Measurements from ENCODE around the gene SUPV3L1. TPM values are rescaled to one million over a fixed set of nuclear protein-coding genes. Genes with fewer than 3 reads are reported as not detected.

SUPV3L1 gene
- total RNA-seq, 1 experiment from 2014 or later = 117 TPM

GRCh38 chr10:69217119-69217754 lies 37.2 kb downstream of the SUPV3L1 start:
- H3K4me2 ChIP-seq (ENCODE audit: low read length) = no peak overlapping the region
- no peak for TF ChIP-seq EZH2 (IDR thresholded peaks at IDR 0.05; ENCODE audit: low read length, unreplicated experiment)
- TF ChIP-seq, protein P1, sequence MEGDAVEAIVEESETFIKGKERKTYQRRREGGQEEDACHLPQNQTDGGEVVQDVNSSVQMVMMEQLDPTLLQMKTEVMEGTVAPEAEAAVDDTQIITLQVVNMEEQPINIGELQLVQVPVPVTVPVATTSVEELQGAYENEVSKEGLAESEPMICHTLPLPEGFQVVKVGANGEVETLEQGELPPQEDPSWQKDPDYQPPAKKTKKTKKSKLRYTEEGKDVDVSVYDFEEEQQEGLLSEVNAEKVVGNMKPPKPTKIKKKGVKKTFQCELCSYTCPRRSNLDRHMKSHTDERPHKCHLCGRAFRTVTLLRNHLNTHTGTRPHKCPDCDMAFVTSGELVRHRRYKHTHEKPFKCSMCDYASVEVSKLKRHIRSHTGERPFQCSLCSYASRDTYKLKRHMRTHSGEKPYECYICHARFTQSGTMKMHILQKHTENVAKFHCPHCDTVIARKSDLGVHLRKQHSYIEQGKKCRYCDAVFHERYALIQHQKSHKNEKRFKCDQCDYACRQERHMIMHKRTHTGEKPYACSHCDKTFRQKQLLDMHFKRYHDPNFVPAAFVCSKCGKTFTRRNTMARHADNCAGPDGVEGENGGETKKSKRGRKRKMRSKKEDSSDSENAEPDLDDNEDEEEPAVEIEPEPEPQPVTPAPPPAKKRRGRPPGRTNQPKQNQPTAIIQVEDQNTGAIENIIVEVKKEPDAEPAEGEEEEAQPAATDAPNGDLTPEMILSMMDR (conservative IDR thresholded peaks at IDR 0.05; ENCODE audit: low read depth, low read length) = no peak
- no peak for TF ChIP-seq EZH2phosphoT487 (IDR thresholded peaks at IDR 0.05; ENCODE audit: borderline replicate concordance, low read length)
- ChIA-PET CTCF (interaction anchor here (0.9 to 1.2 kb wide), 2 partner anchors 15 to 175 kb away, joined by 4 to 5 read pairs; no protein-coding TSS in a partner anchor), POLR2A (ENCODE audit: unreplicated experiment) (no interaction called here)
- H3K27me3 ChIP-seq (ENCODE audit: low read length) = no peaks in the 10 kb centered on the region
- H3K27ac ChIP-seq (ENCODE audit: low read length) = no peak overlapping the region
- DNase-seq = peak; percentile 68
- H3F3A ChIP-seq (ENCODE audit: low read length, unreplicated experiment) = no peaks in the 10 kb centered on the region
- peak overlapping the region; percentile 3; the same call in 1 of the 2 replicates for H2AFZ ChIP-seq (ENCODE audit: low read length)
- H4K20me1 ChIP-seq (ENCODE audit: low read length) = no peaks in the 10 kb centered on the region
- intact Hi-C loops (cut with micrococcal nuclease) = no loop called here
- H3K4me1 ChIP-seq (ENCODE audit: insufficient read depth, low read length) = peaks cover 17% of the 10 kb centered on the region
- H3K9me2 ChIP-seq (replicated peaks; ENCODE audit: low read length) = no peaks in the 10 kb centered on the region
- H3K9me3 ChIP-seq (ENCODE audit: low read length) = no peaks in the 10 kb centered on the region
- ATAC-seq = peak; percentile 82
- H3K9ac ChIP-seq (ENCODE audit: low read length) = no peak overlapping the region
- BruUV-seq (replicated peaks) = no TSS peak
- H3K79me2 ChIP-seq (ENCODE audit: low read length) = no peaks in the 10 kb centered on the region
- H3K36me3 ChIP-seq (ENCODE audit: low read depth, low read length) = no peaks in the 10 kb centered on the region
- no peak overlapping the region for H3K4me3 ChIP-seq (ENCODE audit: low read length)

- no TSS peak for BruUV-seq (replicated peaks)
- intact Hi-C loops (cut with micrococcal nuclease) = no loop called here
- Histone ChIP-seq H3K36me3 (ENCODE audit: low read depth, low read length) (no peaks in the 10 kb centered on the region), H3K4me3 (ENCODE audit: low read length) (no peak overlapping the region), H3K79me2 (ENCODE audit: low read length) (no peaks in the 10 kb centered on the region), H2AFZ (ENCODE audit: low read length) (no peak overlapping the region), H3K27me3 (ENCODE audit: low read length) (no peaks in the 10 kb centered on the region), H4K20me1 (ENCODE audit: low read length) (no peaks in the 10 kb centered on the region), H3K9me2 (replicated peaks; ENCODE audit: low read length) (no peaks in the 10 kb centered on the region), H3K4me1 (ENCODE audit: insufficient read depth, low read length) (peaks cover 28% of the 10 kb centered on the region), H3F3A (ENCODE audit: low read length, unreplicated experiment) (no peaks in the 10 kb centered on the region), H3K4me2 (ENCODE audit: low read length) (no peak overlapping the region), H3K9ac (ENCODE audit: low read length) (no peak overlapping the region), H3K27ac (ENCODE audit: low read length) (no peak overlapping the region), H3K9me3 (ENCODE audit: low read length) (no peaks in the 10 kb centered on the region)
- CTCF ChIA-PET = no interaction called here
- POLR2A ChIA-PET (ENCODE audit: unreplicated experiment) = no interaction called here
- ATAC-seq = no peak
- TF ChIP-seq EZH2 (IDR thresholded peaks at IDR 0.05; ENCODE audit: low read length, unreplicated experiment) (no peak), EZH2phosphoT487 (IDR thresholded peaks at IDR 0.05; ENCODE audit: borderline replicate concordance, low read length) (no peak)
- TF ChIP-seq, protein P1 (conservative IDR thresholded peaks at IDR 0.05; ENCODE audit: low read depth, low read length) = no peak
- peak; percentile 45 for DNase-seq
Observed at GRCh38 chr10:69218831-69219230, 38.8 kb downstream of the SUPV3L1 start.

DNA sequence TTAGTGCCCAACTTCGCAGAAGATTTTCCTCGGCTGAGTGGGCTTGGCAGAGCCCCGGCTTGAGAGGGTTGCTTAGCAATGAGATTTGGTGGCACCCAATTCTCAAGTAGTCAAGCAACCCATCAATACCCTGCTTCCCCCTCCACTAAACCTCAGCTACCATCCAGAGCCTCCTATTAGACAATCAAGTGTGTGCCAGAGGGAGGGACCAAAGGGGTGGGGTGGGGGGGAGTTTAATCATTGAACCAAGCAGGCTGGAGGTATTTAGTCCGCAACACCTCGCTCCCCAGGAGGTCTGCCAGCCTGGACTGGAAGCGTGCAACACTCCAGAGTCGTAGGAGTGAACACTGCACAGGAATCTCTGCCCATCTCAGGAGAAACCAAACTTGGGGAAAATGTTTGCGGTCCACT lies 40.0 kb downstream of the SUPV3L1 start, which contains the start of gene HKDC1:
Gene HKDC1 (plus strand): TSS at position 292 of the 411 bp plus-strand sequence. CDS start 104 bp downstream, at position 396.
- Histone ChIP-seq H3K27me3 (ENCODE audit: low read length) (no peaks in the 10 kb centered on the region), H3K4me3 (ENCODE audit: low read length) (no peak within 1 kb of the TSS), H3K9me3 (ENCODE audit: low read length) (no peaks in the 10 kb centered on the region), H3K27ac (ENCODE audit: low read length) (no peak within 1 kb of the TSS), H3F3A (ENCODE audit: low read length, unreplicated experiment) (no peaks in the 10 kb centered on the region), H3K4me2 (ENCODE audit: low read length) (no peak within 1 kb of the TSS), H3K36me3 (ENCODE audit: low read depth, low read length) (no peaks in the 10 kb centered on the region), H2AFZ (ENCODE audit: low read length) (no peak within 1 kb of the TSS), H4K20me1 (ENCODE audit: low read length) (no peaks in the 10 kb centered on the region), H3K9me2 (replicated peaks; ENCODE audit: low read length) (no peaks in the 10 kb centered on the region), H3K79me2 (ENCODE audit: low read length) (no peaks in the 10 kb centered on the region), H3K4me1 (ENCODE audit: insufficient read depth, low read length) (peaks cover 33% of the 10 kb centered on the region), H3K9ac (ENCODE audit: low read length) (no peak within 1 kb of the TSS)
- CTCF ChIA-PET = no interaction called here
- no peak for ATAC-seq
- no peak for TF ChIP-seq EZH2 (IDR thresholded peaks at IDR 0.05; ENCODE audit: low read length, unreplicated experiment)
- TF ChIP-seq, protein P1 (conservative IDR thresholded peaks at IDR 0.05; ENCODE audit: low read depth, low read length) = no peak
- TF ChIP-seq EZH2phosphoT487 (IDR thresholded peaks at IDR 0.05; ENCODE audit: borderline replicate concordance, low read length) = no peak
- DNase-seq = no peak
- intact Hi-C loops (cut with micrococcal nuclease) = no loop called here
- BruUV-seq (replicated peaks) = no TSS peak
- POLR2A ChIA-PET (ENCODE audit: unreplicated experiment) = no interaction called here

Data from PC-3 (cell line).